Amniotic epithelial cell (primary cell): ENCODE measurements around the gene SNPH.

ENCODE experiments used
- DNase-seq: peaks from one replicate; pipeline ENCODE4 v3.0.0-alpha.2; 2010; ENCODE audit warnings: low read depth

Gene SNPH

GRCh38 chr20:1287306-1287705 is 21.2 kb downstream of the SNPH start:
- DNase-seq: no peak

- DNase-seq: no peak
Observed at GRCh38 chr20:1287787-1288569, 21.9 kb downstream of the SNPH start.

GRCh38 chr20:1291191-1291741 is 25.2 kb downstream of the SNPH start:
- peak; percentile 54 for DNase-seq

GRCh38 chr20:1292620-1293019 is 26.5 kb downstream of the SNPH start:
- no peak for DNase-seq

GRCh38 chr20:1293641-1294379 is 27.7 kb downstream of the SNPH start:
- no peak for DNase-seq

- no peak for DNase-seq
Observed at GRCh38 chr20:1294497-1294896, 28.4 kb downstream of the SNPH start.

- no peak for DNase-seq
Observed at GRCh38 chr20:1295276-1295930, 29.3 kb downstream of the SNPH start.

GRCh38 chr20:1296117-1296610 is 30.1 kb downstream of the SNPH start:
- DNase-seq: no peak

- DNase-seq: no peak
Observed at GRCh38 chr20:1296922-1297321, 30.8 kb downstream of the SNPH start.

GRCh38 chr20:1297486-1297885 is 31.4 kb downstream of the SNPH start:
- no peak for DNase-seq

- DNase-seq: no peak
Observed at GRCh38 chr20:1298166-1298565, 32.1 kb downstream of the SNPH start.

GRCh38 chr20:1298888-1299511 is 32.9 kb downstream of the SNPH start:
- no peak for DNase-seq

- DNase-seq: no peak
Observed at GRCh38 chr20:1299522-1299921, 33.4 kb downstream of the SNPH start.

GRCh38 chr20:1300083-1300840 is 34.2 kb downstream of the SNPH start:
- DNase-seq: no peak

- DNase-seq: peak; percentile 57
Observed at GRCh38 chr20:1301031-1301529, 35.0 kb downstream of the SNPH start.

- DNase-seq: no peak
Observed at GRCh38 chr20:1302685-1303541, 36.8 kb downstream of the SNPH start.

- no peak for DNase-seq
Observed at GRCh38 chr20:1304710-1305515, 38.8 kb downstream of the SNPH start.

- no peak for DNase-seq
Observed at GRCh38 chr20:1305712-1306111, 39.6 kb downstream of the SNPH start.
